ENCODE data around the gene PRKCE. TPM values are rescaled to one million over a fixed set of nuclear protein-coding genes. Genes with fewer than 3 reads are reported as not detected.

The PRKCE gene
- total RNA-seq, 2 donors from 2014 or later: 7.2 to 25.4 TPM

DNA sequence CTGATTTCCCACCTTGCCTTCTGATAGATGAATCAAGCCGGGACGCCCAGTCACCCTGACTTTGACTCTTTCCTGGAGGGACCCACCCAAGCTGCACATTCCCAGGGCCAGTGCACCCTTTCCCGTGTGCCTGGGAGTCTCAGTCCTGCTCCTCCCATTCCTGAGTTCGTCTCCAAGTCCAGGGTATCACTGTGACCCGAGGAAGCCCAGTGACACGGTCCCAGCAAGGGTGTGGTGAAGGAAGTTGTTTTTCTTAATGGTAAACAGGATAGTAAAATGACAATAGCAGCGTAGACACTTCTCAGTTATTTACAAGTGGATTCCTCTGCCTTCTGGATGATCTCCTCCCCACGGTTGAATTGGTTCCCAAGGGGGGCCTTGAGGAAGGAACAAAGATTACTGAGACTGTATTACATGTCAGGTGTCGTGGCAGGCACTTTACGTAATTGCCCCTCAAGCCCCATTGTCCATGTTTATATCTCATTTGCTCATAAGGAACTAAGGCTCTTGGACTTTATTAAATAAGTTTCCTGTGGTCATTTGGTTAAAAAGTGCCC lies 123.3 kb downstream of the PRKCE start:
- DNase-seq (ENCODE audit: low spot score): no peak
- intact Hi-C loops (cut with DNase I): loop anchor here (5.0 kb wide), 1 partner anchor 163 kb away; no protein-coding TSS in a partner anchor
- Histone ChIP-seq H3K27me3 (replicated peaks; ENCODE audit: insufficient read depth) (no peaks in the 10 kb centered on the region), H3K27ac (no peak overlapping the region), H3K4me3 (no peak overlapping the region), H3K9me3 (no peaks in the 10 kb centered on the region), H3K4me1 (replicated peaks) (no peaks in the 10 kb centered on the region), H3K36me3 (no peaks in the 10 kb centered on the region)
- TF ChIP-seq, protein P1, sequence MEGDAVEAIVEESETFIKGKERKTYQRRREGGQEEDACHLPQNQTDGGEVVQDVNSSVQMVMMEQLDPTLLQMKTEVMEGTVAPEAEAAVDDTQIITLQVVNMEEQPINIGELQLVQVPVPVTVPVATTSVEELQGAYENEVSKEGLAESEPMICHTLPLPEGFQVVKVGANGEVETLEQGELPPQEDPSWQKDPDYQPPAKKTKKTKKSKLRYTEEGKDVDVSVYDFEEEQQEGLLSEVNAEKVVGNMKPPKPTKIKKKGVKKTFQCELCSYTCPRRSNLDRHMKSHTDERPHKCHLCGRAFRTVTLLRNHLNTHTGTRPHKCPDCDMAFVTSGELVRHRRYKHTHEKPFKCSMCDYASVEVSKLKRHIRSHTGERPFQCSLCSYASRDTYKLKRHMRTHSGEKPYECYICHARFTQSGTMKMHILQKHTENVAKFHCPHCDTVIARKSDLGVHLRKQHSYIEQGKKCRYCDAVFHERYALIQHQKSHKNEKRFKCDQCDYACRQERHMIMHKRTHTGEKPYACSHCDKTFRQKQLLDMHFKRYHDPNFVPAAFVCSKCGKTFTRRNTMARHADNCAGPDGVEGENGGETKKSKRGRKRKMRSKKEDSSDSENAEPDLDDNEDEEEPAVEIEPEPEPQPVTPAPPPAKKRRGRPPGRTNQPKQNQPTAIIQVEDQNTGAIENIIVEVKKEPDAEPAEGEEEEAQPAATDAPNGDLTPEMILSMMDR (IDR thresholded peaks at IDR 0.05): no peak
- TF ChIP-seq POLR2A (IDR thresholded peaks at IDR 0.05) (no peak), POLR2AphosphoS5 (IDR thresholded peaks at IDR 0.05) (no peak)
- 73% methylated on average over 10 of the region's 10 CpGs for WGBS

DNA sequence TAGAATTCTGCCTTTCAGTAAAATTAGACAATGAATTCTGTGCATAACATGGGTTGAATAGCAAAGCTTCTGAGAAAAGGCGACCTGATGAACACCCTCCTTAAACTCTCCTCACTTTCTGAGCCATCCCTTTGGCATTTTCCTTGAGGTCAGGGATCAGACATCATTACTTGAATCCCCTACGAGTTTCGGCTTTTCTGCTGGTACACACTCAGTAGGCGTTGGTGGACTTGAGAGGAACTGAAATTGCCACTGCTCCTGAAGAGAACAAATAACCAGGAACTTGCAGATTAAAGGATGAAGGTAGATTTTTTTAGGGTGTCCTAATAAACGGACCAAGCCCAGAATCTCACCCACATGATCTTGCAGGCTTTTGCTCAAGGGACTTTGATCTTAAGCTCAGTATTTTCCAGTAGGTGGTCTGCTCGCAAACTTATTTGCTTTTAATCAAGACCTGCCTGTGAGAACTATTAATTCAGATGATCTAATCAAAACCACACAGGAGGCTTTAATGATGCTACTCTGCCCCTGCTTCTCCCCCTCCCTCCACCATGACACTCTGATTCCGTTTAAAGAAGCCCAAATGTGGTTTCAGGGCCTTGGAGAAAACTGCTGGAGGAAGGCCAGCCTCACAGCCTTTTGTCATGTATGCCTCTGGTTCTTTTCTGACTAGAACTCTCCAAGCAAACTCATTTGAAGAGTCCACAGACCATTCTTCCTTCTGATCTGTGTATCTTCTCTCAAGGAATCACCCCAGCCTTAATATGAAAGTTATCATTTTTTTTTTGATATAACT lies 124.9 kb downstream of the PRKCE start:
- 58% methylated on average over 7 of the region's 7 CpGs for WGBS
- DNase-seq (ENCODE audit: low spot score): no peak
- no peak overlapping the region for H3K27ac ChIP-seq
- H3K9me3 ChIP-seq: no peaks in the 10 kb centered on the region
- H3K4me3 ChIP-seq: no peak overlapping the region
- intact Hi-C loops (cut with DNase I): loop anchor here (5.0 kb wide), 1 partner anchor 161 kb away; no protein-coding TSS in a partner anchor
- H3K27me3 ChIP-seq (replicated peaks; ENCODE audit: insufficient read depth): no peaks in the 10 kb centered on the region
- TF ChIP-seq POLR2AphosphoS5 (IDR thresholded peaks at IDR 0.05) (no peak), POLR2A (IDR thresholded peaks at IDR 0.05) (no peak)
- TF ChIP-seq, protein P1 (IDR thresholded peaks at IDR 0.05): no peak
- H3K36me3 ChIP-seq: no peaks in the 10 kb centered on the region
- H3K4me1 ChIP-seq (replicated peaks): no peaks in the 10 kb centered on the region

DNA sequence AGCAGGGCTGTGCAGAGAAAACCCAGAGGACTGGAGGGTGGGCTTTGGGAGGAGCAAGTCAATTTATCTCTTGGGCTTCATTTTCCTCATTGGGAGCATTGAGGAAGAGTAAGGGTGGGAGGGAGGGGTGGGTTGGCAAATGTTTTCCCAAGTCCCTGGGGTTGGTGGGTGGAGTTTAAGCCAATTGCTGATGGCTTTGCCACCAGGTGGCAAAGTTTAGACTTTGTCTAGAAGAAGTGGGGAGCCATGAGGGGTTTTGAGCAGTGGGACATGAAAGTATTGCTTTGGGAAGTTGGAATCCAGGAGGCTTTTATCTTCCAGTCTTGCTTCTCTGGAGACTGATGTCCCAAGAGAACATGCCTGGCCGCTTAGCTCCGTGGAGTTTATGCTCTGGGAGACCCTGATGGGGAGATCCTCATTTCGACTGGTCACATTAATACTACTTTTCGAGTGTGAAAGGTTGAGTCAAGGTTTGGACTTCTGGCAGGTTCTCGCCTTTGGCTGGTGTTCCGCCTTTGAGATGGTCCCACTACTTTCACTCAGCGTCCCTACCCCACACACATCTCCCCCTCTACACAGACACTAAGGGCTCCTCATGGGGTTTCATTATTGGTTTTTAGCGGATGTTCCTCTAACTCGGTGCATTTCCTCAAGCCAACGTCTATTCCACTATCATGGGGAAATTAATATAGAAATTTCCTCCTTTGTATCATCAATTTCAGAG lies 126.7 kb downstream of the PRKCE start:
- intact Hi-C loops (cut with DNase I): loop anchor here (2.0 to 5.0 kb wide), 3 partner anchors 127 to 159 kb away; partner anchors contain the start of gene PRKCE
- TF ChIP-seq POLR2A (IDR thresholded peaks at IDR 0.05): no peak
- TF ChIP-seq, protein P1 (IDR thresholded peaks at IDR 0.05): no peak
- TF ChIP-seq POLR2AphosphoS5 (IDR thresholded peaks at IDR 0.05): no peak
- WGBS: 88% methylated on average over 9 of the region's 10 CpGs
- no peak overlapping the region for H3K4me3 ChIP-seq
- no peaks in the 10 kb centered on the region for H3K9me3 ChIP-seq
- H3K4me1 ChIP-seq (replicated peaks): no peaks in the 10 kb centered on the region
- no peaks in the 10 kb centered on the region for H3K36me3 ChIP-seq
- DNase-seq (ENCODE audit: low spot score): no peak
- H3K27ac ChIP-seq: no peak overlapping the region
- H3K27me3 ChIP-seq (replicated peaks; ENCODE audit: insufficient read depth): no peaks in the 10 kb centered on the region

GRCh38 chr2:45778720-45779171 lies 127.3 kb downstream of the PRKCE start:
- H3K27me3 ChIP-seq (replicated peaks; ENCODE audit: insufficient read depth): no peaks in the 10 kb centered on the region
- no peaks in the 10 kb centered on the region for H3K9me3 ChIP-seq
- DNase-seq (ENCODE audit: low spot score): peak; percentile 51
- no peak overlapping the region for H3K4me3 ChIP-seq
- intact Hi-C loops (cut with DNase I): loop anchor here (2.0 to 5.0 kb wide), 3 partner anchors 128 to 159 kb away; partner anchors contain the start of gene PRKCE
- 75% methylated on average over 11 of the region's 11 CpGs for WGBS
- no peaks in the 10 kb centered on the region for H3K36me3 ChIP-seq
- no peak for TF ChIP-seq POLR2A (IDR thresholded peaks at IDR 0.05)
- TF ChIP-seq, protein P1 (IDR thresholded peaks at IDR 0.05): peak; percentile 36 to 87 (median 71)
- no peak for TF ChIP-seq POLR2AphosphoS5 (IDR thresholded peaks at IDR 0.05)
- no peak overlapping the region for H3K27ac ChIP-seq
- H3K4me1 ChIP-seq (replicated peaks): no peaks in the 10 kb centered on the region
